GM12875 (cell line): ENCODE measurements around the gene MLPH.

Experiments
- H3K4me3 ChIP-seq: one replicate; pipeline ENCODE4 v1.5.1; 2011; ENCODE audit warnings: low read depth, low read length, control low read depth
- CTCF ChIP-seq: IDR thresholded peaks from 2 replicates; pipeline ENCODE4 v1.5.1; 2011; ENCODE audit warnings: low read depth, mild to moderate bottlenecking, control low read depth, inconsistent platforms, low read length, moderate library complexity, borderline replicate concordance; ENCODE audit not compliant: insufficient read depth

The MLPH gene

GRCh38 chr2:237541243-237541642, 54.2 kb downstream of the MLPH start:
- no peak overlapping the region for H3K4me3 ChIP-seq
- no peak for TF ChIP-seq CTCF

GRCh38 chr2:237542001-237542704, 55.1 kb downstream of the MLPH start:
- TF ChIP-seq CTCF: no peak
- H3K4me3 ChIP-seq: no peak overlapping the region

GRCh38 chr2:237546040-237546875, 59.2 kb downstream of the MLPH start:
- no peak overlapping the region for H3K4me3 ChIP-seq
- TF ChIP-seq CTCF: no peak

GRCh38 chr2:237546876-237547395, 59.9 kb downstream of the MLPH start:
- no peak for TF ChIP-seq CTCF
- H3K4me3 ChIP-seq: no peak overlapping the region

- H3K4me3 ChIP-seq: no peak overlapping the region
- TF ChIP-seq CTCF: no peak
These were observed 60.9 kb downstream of the MLPH start for GRCh38 chr2:237547841-237548416.

GRCh38 chr2:237549216-237549615, 62.2 kb downstream of the MLPH start:
- no peak overlapping the region for H3K4me3 ChIP-seq
- TF ChIP-seq CTCF: no peak
